ENCODE data around the gene MSTO1. TPM values are rescaled to one million over a fixed set of nuclear protein-coding genes. Genes with fewer than 3 reads are reported as not detected.

Gene MSTO1
- total and polyA plus RNA-seq, 10 of the 15 experiments (the other 5 are each of a cell fraction or from before 2014, with no cell fraction given): 16.1 to 87.9 (median 46.6) TPM

DNA sequence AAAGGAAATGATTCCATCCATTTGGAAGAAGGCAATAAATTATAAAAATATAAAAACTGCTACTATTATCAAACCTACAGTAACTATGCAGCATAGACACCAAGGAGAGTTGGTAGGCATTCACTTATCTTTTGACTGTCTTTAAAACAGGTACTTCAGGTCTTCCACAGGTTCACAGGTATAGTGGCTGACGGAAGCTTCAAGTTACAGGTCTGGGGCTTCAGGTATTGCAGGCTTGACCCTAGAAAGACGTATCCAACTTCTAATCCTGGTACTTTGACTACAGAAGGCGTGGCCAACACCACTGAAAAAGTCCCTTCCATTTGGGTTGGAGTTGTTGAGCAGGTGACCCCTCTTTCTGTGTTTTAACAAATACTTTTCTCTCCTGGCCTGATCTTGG, 42.9 kb downstream of the MSTO1 start:
- no TSS peak for BruUV-seq (replicated peaks)
- Histone ChIP-seq H3K9me3 (replicated peaks; ENCODE audit: control insufficient read depth, insufficient read depth, low read length) (peaks cover 4% of the 10 kb centered on the region; the same call in 1 of the 3 replicates), H3K9ac (ENCODE audit: control insufficient read depth, insufficient read depth, low read length) (no peak overlapping the region), H3K4me1 (ENCODE audit: control insufficient read depth, insufficient read depth, low read length) (no peaks in the 10 kb centered on the region), H3K36me3 (ENCODE audit: control insufficient read depth in 2 of 2, insufficient read depth in 2 of 2, low read length in 1 of 2) (no peaks in the 10 kb centered on the region), H3K79me2 (ENCODE audit: control insufficient read depth, insufficient read depth, low read length) (no peaks in the 10 kb centered on the region), H3K27ac (ENCODE audit: control insufficient read depth, insufficient read depth) (no peak overlapping the region), H3K27me3 (replicated peaks in 1 of 2; ENCODE audit: control insufficient read depth in 2 of 2, insufficient read depth in 2 of 2, low read length in 1 of 2) (no peaks in the 10 kb centered on the region), H3K4me3 (no peak overlapping the region), H2AFZ (ENCODE audit: control insufficient read depth, low read depth, low read length) (no peak overlapping the region), H4K20me1 (ENCODE audit: control insufficient read depth, insufficient read depth) (no peaks in the 10 kb centered on the region), H3K4me2 (ENCODE audit: control insufficient read depth, insufficient read depth) (no peak overlapping the region)
- no peak for DNase-seq (ENCODE audit: low read depth, low spot score)
- no peak for ATAC-seq
- intact Hi-C loops (cut with micrococcal nuclease; ENCODE audit: unreplicated experiment): no loop called here
- ChIA-PET CTCF (no interaction called here), POLR2A (no interaction called here), SMC1A (ENCODE audit: uncharacterized antibody, unreplicated experiment) (interaction anchor here (1.0 to 1.5 kb wide), 2 partner anchors 76 to 155 kb away, joined by 3 to 4 read pairs; no protein-coding TSS in a partner anchor), RAD21 (ENCODE audit: unreplicated experiment) (no interaction called here)
- WGBS (ENCODE audit: insufficient coverage, insufficient replicate concordance, low lambda C conversion rate, missing lambda C conversion rate): 52% methylated on average over 3 of the region's 3 CpGs
- TF ChIP-seq SMC3 (IDR thresholded peaks at IDR 0.05; ENCODE audit: borderline replicate concordance, low read length) (no peak), SP1 (IDR thresholded peaks at IDR 0.05; ENCODE audit: low read depth, low read length) (no peak), BACH1 (IDR thresholded peaks at IDR 0.05; ENCODE audit: borderline replicate concordance) (no peak), TCF7 (IDR thresholded peaks at IDR 0.05; ENCODE audit: borderline replicate concordance) (no peak), ASH2L (IDR thresholded peaks at IDR 0.05; ENCODE audit: borderline replicate concordance, low read depth) (no peak), RAD21 (IDR thresholded peaks at IDR 0.05; ENCODE audit: insufficient read depth, low read depth, low read length) (no peak), NBN (IDR thresholded peaks at IDR 0.05) (no peak), RAD51 (IDR thresholded peaks at IDR 0.05) (no peak)
- TF ChIP-seq, protein P1, sequence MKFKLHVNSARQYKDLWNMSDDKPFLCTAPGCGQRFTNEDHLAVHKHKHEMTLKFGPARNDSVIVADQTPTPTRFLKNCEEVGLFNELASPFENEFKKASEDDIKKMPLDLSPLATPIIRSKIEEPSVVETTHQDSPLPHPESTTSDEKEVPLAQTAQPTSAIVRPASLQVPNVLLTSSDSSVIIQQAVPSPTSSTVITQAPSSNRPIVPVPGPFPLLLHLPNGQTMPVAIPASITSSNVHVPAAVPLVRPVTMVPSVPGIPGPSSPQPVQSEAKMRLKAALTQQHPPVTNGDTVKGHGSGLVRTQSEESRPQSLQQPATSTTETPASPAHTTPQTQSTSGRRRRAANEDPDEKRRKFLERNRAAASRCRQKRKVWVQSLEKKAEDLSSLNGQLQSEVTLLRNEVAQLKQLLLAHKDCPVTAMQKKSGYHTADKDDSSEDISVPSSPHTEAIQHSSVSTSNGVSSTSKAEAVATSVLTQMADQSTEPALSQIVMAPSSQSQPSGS (IDR thresholded peaks at IDR 0.05; ENCODE audit: low read length): no peak
- TF ChIP-seq, protein P2, sequence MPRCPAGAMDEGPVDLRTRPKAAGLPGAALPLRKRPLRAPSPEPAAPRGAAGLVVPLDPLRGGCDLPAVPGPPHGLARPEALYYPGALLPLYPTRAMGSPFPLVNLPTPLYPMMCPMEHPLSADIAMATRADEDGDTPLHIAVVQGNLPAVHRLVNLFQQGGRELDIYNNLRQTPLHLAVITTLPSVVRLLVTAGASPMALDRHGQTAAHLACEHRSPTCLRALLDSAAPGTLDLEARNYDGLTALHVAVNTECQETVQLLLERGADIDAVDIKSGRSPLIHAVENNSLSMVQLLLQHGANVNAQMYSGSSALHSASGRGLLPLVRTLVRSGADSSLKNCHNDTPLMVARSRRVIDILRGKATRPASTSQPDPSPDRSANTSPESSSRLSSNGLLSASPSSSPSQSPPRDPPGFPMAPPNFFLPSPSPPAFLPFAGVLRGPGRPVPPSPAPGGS (IDR thresholded peaks at IDR 0.05; ENCODE audit: borderline replicate concordance, insufficient read depth, low read depth, low read length, poor library complexity, severe bottlenecking): no peak
- TF ChIP-seq, protein P3, sequence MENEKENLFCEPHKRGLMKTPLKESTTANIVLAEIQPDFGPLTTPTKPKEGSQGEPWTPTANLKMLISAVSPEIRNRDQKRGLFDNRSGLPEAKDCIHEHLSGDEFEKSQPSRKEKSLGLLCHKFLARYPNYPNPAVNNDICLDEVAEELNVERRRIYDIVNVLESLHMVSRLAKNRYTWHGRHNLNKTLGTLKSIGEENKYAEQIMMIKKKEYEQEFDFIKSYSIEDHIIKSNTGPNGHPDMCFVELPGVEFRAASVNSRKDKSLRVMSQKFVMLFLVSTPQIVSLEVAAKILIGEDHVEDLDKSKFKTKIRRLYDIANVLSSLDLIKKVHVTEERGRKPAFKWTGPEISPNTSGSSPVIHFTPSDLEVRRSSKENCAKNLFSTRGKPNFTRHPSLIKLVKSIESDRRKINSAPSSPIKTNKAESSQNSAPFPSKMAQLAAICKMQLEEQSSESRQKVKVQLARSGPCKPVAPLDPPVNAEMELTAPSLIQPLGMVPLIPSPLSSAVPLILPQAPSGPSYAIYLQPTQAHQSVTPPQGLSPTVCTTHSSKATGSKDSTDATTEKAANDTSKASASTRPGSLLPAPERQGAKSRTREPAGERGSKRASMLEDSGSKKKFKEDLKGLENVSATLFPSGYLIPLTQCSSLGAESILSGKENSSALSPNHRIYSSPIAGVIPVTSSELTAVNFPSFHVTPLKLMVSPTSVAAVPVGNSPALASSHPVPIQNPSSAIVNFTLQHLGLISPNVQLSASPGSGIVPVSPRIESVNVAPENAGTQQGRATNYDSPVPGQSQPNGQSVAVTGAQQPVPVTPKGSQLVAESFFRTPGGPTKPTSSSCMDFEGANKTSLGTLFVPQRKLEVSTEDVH (IDR thresholded peaks at IDR 0.05; ENCODE audit: low read depth, partially characterized antibody): no peak
- TF ChIP-seq, protein P4, sequence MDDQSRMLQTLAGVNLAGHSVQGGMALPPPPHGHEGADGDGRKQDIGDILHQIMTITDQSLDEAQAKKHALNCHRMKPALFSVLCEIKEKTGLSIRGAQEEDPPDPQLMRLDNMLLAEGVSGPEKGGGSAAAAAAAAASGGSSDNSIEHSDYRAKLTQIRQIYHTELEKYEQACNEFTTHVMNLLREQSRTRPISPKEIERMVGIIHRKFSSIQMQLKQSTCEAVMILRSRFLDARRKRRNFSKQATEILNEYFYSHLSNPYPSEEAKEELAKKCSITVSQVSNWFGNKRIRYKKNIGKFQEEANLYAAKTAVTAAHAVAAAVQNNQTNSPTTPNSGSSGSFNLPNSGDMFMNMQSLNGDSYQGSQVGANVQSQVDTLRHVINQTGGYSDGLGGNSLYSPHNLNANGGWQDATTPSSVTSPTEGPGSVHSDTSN (IDR thresholded peaks at IDR 0.05; ENCODE audit: insufficient replicate concordance, low read depth, low read length): no peak
- in situ Hi-C loops (cut with MboI): no loop called here
- FAIRE-seq: no peak

All from GM12878 (cell line).